ENCODE data around the gene TSSC4.
A peak's percentile ranks its signal among the peaks of the same experiment; 100 is the strongest.

The TSSC4 gene

DNA sequence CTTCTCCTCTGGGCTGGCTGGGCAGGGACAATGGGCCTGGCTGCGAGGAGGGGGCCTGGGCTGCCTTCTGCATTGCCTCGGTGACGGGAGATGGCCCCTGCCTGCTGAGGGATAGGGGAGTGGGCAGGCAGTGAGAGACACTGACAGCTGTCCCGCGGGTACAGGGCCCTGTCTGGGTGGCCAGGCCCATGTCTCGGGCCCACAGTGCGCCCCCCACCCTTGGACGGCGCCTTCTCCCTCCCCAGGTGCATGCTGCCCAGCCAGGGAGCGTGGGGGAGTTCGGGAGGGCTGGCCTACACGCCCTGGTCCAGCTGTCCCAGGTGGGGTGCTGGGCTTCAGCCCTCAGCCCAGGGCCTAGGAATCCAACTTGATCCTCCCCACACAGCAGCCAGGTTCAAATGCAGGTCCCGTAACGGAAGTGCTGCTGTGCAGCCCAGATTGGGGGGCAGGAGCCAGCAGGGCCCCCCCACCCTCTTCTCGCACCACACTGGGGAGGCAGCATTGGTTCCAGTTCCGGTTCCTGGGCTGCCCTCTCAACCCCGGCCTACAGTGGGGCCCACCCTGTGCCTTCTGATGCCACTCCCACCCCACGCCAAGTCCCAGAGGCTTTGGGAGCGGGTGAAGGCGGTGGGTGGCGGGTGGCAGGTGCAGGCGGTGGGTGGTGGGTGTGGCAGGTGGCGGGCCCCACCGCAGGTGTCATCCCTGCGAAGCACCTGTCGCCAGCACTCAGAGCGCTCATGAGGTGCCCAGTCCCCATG is 7.3 kb upstream of the TSSC4 start:
- Histone ChIP-seq H3K9me2 (ENCODE audit: low read depth, low read length) (no peaks in the 10 kb centered on the region), H3K36me3 (ENCODE audit: insufficient read depth, low read length) (peaks cover 60% of the 10 kb centered on the region), H3K27ac (ENCODE audit: low read depth, low read length, poor library complexity, severe bottlenecking) (peak overlapping the region; percentile 100), H3K9me3 (ENCODE audit: low read length) (no peaks in the 10 kb centered on the region), H3K4me1 (ENCODE audit: insufficient read depth, low read length, severe bottlenecking) (peaks cover 65% of the 10 kb centered on the region), H3K9ac (ENCODE audit: low read length) (peak overlapping the region; percentile 53; the same call in 1 of the 2 replicates), H3K4me2 (ENCODE audit: low read length) (peak overlapping the region; percentile 73), H2AFZ (ENCODE audit: low read length) (no peak overlapping the region), H4K20me1 (ENCODE audit: insufficient read depth, low read length) (no peaks in the 10 kb centered on the region), H3F3A (ENCODE audit: insufficient read depth, low read length) (no peaks in the 10 kb centered on the region; the same call in 1 of the 2 replicates), H3K79me2 (ENCODE audit: insufficient read depth, low read length) (no peaks in the 10 kb centered on the region), H3K4me3 (ENCODE audit: low read depth, low read length, poor library complexity, severe bottlenecking) (no peak overlapping the region), H3K27me3 (ENCODE audit: insufficient read depth, low read length) (no peaks in the 10 kb centered on the region)
- TF ChIP-seq EZH2 (IDR thresholded peaks at IDR 0.05; ENCODE audit: borderline replicate concordance, low read length): no peak
- TF ChIP-seq, protein P1, sequence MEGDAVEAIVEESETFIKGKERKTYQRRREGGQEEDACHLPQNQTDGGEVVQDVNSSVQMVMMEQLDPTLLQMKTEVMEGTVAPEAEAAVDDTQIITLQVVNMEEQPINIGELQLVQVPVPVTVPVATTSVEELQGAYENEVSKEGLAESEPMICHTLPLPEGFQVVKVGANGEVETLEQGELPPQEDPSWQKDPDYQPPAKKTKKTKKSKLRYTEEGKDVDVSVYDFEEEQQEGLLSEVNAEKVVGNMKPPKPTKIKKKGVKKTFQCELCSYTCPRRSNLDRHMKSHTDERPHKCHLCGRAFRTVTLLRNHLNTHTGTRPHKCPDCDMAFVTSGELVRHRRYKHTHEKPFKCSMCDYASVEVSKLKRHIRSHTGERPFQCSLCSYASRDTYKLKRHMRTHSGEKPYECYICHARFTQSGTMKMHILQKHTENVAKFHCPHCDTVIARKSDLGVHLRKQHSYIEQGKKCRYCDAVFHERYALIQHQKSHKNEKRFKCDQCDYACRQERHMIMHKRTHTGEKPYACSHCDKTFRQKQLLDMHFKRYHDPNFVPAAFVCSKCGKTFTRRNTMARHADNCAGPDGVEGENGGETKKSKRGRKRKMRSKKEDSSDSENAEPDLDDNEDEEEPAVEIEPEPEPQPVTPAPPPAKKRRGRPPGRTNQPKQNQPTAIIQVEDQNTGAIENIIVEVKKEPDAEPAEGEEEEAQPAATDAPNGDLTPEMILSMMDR (IDR thresholded peaks at IDR 0.05; ENCODE audit: low read length): no peak

DNA sequence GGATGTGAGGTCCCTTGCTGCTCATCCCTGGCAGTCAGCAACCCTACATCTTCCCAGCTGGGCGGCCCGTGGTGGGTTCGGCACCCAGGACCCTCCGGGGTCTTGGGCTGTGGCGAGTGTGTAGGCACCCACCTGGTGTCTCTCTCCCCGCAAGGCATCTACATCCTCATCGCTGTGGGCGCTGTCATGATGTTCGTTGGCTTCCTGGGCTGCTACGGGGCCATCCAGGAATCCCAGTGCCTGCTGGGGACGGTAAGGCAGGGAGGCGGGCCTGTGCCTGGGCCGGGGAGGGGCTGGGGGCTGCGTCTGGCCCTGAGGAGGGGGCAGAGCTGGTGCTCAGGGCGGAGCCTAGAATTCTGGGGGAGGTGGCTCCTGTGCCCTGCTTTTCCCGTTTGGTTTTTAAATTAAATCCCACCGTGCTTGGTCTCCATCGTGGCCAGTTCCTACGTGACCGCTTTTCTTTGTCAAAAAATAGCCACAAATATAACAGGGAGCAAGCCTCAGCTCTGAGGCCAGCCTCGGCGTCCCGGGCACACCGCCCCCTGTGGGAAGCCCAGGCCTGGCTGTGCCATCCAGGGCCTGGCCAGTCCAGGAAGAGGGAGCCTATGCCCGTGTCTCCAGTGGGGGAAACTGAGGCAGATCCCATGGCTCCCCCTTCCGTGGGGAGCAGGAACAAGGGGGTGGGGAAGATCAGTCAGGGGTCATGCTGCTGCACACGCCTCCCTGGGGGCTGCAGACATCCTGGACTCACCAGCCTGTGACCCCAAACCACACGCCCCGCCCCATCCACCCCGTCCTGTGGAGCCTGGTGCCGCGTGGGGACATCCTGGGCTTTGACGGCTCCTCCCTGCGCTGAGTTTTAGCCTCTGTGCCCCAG is 6.4 kb upstream of the TSSC4 start:
- Histone ChIP-seq H3K4me1 (ENCODE audit: insufficient read depth, low read length, severe bottlenecking) (peaks cover 62% of the 10 kb centered on the region), H4K20me1 (ENCODE audit: insufficient read depth, low read length) (no peaks in the 10 kb centered on the region), H3K79me2 (ENCODE audit: insufficient read depth, low read length) (no peaks in the 10 kb centered on the region), H2AFZ (ENCODE audit: low read length) (no peak overlapping the region), H3K9me3 (ENCODE audit: low read length) (no peaks in the 10 kb centered on the region), H3K9me2 (ENCODE audit: low read depth, low read length) (no peaks in the 10 kb centered on the region), H3F3A (ENCODE audit: insufficient read depth, low read length) (no peaks in the 10 kb centered on the region; the same call in 1 of the 2 replicates), H3K9ac (ENCODE audit: low read length) (peak overlapping the region; percentile 20; the same call in 1 of the 2 replicates), H3K27ac (ENCODE audit: low read depth, low read length, poor library complexity, severe bottlenecking) (peak overlapping the region; percentile 100), H3K27me3 (ENCODE audit: insufficient read depth, low read length) (no peaks in the 10 kb centered on the region), H3K4me2 (ENCODE audit: low read length) (peak overlapping the region; percentile 73; the same call in 1 of the 2 replicates), H3K4me3 (ENCODE audit: low read depth, low read length, poor library complexity, severe bottlenecking) (no peak overlapping the region), H3K36me3 (ENCODE audit: insufficient read depth, low read length) (peaks cover 62% of the 10 kb centered on the region)
- TF ChIP-seq, protein P1 (IDR thresholded peaks at IDR 0.05; ENCODE audit: low read length): peak; percentile 37; the same call in 1 of the 2 replicates
- TF ChIP-seq EZH2 (IDR thresholded peaks at IDR 0.05; ENCODE audit: borderline replicate concordance, low read length): no peak

DNA sequence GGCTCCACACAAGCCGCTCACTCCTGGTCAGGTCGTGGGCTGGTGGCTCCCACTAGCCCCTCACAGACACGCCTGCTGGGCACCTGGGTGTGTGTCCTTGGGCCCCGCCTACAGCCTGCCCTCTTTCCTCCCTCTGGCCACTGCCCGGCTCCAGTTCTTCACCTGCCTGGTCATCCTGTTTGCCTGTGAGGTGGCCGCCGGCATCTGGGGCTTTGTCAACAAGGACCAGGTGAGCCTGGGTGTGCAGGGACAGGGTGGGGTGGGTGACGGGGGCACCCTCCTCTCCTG is 5.8 kb upstream of the TSSC4 start:
- Histone ChIP-seq H3K27me3 (ENCODE audit: insufficient read depth, low read length) (no peaks in the 10 kb centered on the region), H3F3A (ENCODE audit: insufficient read depth, low read length) (no peaks in the 10 kb centered on the region; the same call in 1 of the 2 replicates), H3K4me1 (ENCODE audit: insufficient read depth, low read length, severe bottlenecking) (peaks cover 62% of the 10 kb centered on the region), H3K79me2 (ENCODE audit: insufficient read depth, low read length) (no peaks in the 10 kb centered on the region), H3K4me3 (ENCODE audit: low read depth, low read length, poor library complexity, severe bottlenecking) (no peak overlapping the region), H3K27ac (ENCODE audit: low read depth, low read length, poor library complexity, severe bottlenecking) (peak overlapping the region; percentile 100), H2AFZ (ENCODE audit: low read length) (no peak overlapping the region), H3K9ac (ENCODE audit: low read length) (no peak overlapping the region; the same call in 1 of the 2 replicates), H3K36me3 (ENCODE audit: insufficient read depth, low read length) (peaks cover 62% of the 10 kb centered on the region), H3K4me2 (ENCODE audit: low read length) (no peak overlapping the region), H3K9me2 (ENCODE audit: low read depth, low read length) (no peaks in the 10 kb centered on the region), H3K9me3 (ENCODE audit: low read length) (no peaks in the 10 kb centered on the region), H4K20me1 (ENCODE audit: insufficient read depth, low read length) (no peaks in the 10 kb centered on the region)
- TF ChIP-seq, protein P1 (IDR thresholded peaks at IDR 0.05; ENCODE audit: low read length): no peak
- no peak for TF ChIP-seq EZH2 (IDR thresholded peaks at IDR 0.05; ENCODE audit: borderline replicate concordance, low read length)
